Astrocyte of the cerebellum (primary cell): ENCODE results near the gene APCDD1.
"Not testable (repeated sequence)": the region's sequence is repeated elsewhere in the genome, so short reads cannot be mapped to it uniquely, and the experiment has no call there.

Source experiments
- DNase-seq: peaks from one replicate; pipeline ENCODE4 v3.0.0-alpha.2; 2011; ENCODE audit warnings: low read depth
- H3K4me3 ChIP-seq: 2 replicates; pipeline ENCODE4 v1.5.1; 2011; ENCODE audit warnings: mild to moderate bottlenecking, low read depth, low read length, moderate library complexity
- CTCF ChIP-seq: IDR thresholded peaks from 2 replicates; pipeline ENCODE4 v1.5.1; 2012; ENCODE audit warnings: low read length, low read depth, moderate library complexity, mild to moderate bottlenecking; ENCODE audit errors: missing control alignments
- in situ Hi-C: cut with HindIII; loops from 2 replicates; pipeline ENCODE4 v1.10.0; 2017; ENCODE audit warnings: low sequenced_read_pairs

Gene APCDD1

GRCh38 chr18:10536280-10536679 is 81.8 kb downstream of the APCDD1 start:
- no peak overlapping the region for H3K4me3 ChIP-seq
- TF ChIP-seq CTCF: no peak
- in situ Hi-C loops: no loop called here
- no peak for DNase-seq

- DNase-seq: no peak
- in situ Hi-C loops: no loop called here
Observed at GRCh38 chr18:10537765-10538164, 83.3 kb downstream of the APCDD1 start.

GRCh38 chr18:10539124-10539523 is 84.7 kb downstream of the APCDD1 start:
- H3K4me3 ChIP-seq, DNase-seq, in situ Hi-C loops: not testable (repeated sequence)

More at GRCh38 chr18:10537765-10538164, 83.3 kb downstream of the APCDD1 start:
- H3K4me3 ChIP-seq: no peak overlapping the region
- TF ChIP-seq CTCF: no peak
